ENCODE measurements around the gene CDH22.

CDH22 gene

DNA sequence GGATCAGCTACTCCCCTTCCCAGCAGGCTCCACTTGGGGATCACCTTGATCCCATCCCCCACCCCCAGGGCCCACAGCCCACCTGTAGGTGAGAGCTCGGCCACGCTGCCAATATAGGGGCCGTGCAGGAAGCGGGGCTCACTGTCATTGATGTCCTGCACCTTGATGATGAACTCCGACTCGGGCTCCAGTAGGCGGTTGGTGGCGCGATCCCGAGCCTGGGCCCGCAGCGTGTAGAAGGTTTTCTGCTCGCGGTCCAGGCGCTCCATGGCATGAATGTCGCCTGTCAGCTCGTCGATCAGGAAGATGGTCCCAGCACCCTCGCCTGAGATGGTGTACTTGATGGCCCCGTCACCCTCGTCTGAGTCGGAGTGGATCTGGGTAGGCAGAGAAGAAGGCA is 67.4 kb downstream of the CDH22 start:
- DNase-seq (ENCODE audit: low spot score) = no peak

- no peak for DNase-seq (ENCODE audit: low spot score)
These were observed 68.2 kb downstream of the CDH22 start for GRCh38 chr20:46240065-46240464.

- no peak for DNase-seq (ENCODE audit: low spot score)
These were observed 70.6 kb downstream of the CDH22 start for GRCh38 chr20:46237736-46238135.

DNA sequence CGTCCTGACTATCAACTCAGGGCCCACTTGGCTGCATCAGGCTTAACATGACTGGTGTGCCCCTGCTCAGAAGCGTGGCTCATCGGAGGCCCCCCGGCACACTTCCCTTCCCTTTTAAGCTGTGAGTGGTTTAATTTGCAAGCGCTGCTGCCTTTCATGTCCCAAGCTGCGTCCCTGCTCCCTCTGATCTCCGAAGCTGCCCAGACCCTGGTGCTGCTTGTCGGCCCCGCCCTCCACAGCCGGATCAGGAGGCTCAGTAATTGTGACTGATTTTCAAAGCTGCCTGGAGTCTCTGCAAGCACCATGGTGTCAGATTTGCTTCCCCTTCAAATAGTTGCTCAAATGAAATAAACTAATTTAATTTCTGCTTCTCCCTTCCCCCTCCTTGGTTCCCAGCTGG is 71.1 kb downstream of the CDH22 start:
- DNase-seq (ENCODE audit: low spot score) = no peak

- no peak for DNase-seq (ENCODE audit: low spot score)
These were observed 73.2 kb downstream of the CDH22 start for GRCh38 chr20:46235077-46235476.

DNA sequence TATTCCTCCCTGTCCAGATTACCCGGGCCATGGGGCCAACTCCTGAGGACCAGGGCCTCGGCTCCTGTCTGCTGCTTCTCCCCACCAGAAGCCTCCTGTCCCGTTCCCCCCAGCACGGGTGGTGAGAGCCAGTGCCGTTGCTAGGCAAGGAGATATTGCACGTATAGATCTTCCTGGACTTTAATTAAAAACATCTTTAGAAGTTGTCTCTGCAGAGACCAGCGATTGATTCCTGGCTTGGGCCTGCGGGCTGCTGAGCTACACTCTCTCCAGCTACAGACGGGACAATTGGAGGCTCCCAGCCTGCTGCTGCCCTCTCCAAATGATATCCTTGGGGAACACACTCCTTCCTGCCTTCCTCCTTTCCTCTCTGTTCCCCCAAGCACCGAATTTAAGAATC is 74.6 kb downstream of the CDH22 start:
- DNase-seq (ENCODE audit: low spot score) = no peak

DNA sequence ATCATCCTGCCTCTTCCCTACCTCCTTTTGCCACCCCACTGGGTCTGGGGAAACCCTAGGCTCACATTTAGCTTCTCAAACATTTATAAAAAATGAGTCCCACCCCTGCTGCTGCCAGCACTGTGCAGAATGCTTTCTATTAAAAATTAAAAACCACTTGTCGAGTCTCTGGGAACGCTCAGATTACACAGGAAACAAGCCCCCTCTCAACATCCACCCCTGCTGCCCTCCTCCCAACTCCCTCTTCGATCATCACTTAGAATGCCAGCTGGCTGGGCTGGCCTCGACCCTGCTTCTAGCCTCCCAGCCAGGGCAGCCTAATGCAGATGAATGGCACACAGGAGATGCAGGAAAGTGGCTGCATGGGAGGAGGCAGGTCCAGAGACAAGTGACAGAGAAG is 75.8 kb downstream of the CDH22 start:
- no peak for DNase-seq (ENCODE audit: low spot score)

DNA sequence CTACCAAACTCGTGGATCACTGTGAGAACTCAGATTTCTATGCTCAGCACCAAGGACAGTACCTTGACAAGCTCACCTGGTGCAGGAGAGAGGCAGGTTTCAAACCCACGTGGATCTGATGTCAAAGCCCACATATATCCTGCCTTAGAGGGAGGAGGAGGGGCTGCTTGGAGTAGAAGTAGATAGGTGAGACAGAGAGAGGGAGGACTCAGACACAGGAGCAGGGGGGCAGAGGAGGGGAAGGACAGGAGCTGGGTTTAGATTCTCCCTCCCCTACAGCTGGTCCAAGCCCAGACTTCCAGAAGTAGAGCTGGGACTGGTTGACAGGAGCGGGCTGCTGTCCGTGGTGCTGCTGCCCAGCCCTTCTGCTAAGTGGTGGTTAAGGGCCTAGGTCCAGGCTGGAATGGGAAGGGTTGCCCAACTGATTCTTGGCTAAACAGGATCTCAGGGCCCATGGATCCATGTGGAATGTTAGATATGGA is 77.5 kb downstream of the CDH22 start:
- DNase-seq (ENCODE audit: low spot score) = no peak

- no peak for DNase-seq (ENCODE audit: low spot score)
These were observed 78.2 kb downstream of the CDH22 start for GRCh38 chr20:46230106-46230491.

DNA sequence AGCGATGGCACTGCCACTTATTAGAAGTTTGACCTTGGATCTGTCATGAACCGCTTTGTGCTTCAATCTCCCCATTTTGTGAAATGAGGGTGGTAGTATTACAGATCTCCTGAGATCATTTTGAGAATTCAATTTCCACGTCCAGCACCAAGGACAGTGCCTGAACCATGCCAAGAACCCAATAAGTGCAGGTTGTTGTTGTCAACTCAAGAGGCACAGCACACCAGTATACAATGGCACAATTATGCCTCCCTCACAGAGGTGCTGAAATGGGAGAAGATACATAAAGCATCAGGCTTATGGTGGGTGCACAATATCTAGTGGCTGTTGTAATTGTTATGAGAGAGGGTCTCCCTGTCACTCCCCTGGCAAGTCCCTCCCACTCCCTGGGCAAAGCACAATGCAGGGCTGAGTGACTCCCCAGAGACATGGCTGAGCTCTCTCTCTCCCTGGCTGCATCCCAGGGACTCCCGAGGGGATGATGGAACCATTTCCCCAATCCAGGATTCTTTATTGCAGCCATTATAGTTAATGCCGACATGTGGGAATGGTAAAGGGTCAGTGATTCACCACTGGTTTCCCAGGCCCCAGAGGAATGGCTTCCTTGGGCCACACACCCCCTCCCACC is 78.7 kb downstream of the CDH22 start:
- no peak for DNase-seq (ENCODE audit: low spot score)

DNA sequence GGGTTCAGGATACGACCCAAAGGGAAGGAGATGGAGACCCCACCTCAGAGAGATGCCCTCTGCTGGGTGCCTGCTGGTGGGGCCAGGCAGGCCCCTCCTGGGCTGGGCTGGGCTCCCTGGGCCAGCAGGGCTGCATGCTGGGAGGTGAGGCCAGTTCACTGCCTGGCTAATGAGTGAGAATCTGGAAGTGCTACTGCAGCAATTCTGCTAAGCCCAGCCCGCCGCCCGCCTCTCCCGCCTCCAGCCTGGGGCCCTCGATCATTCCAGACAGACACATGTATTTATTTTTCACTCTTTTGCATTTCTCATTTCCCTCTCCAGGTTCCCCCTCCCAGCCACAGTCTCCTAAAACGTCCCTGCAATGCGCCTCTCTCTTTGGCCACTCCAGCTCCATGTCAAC is 79.6 kb downstream of the CDH22 start:
- no peak for DNase-seq (ENCODE audit: low spot score)

- DNase-seq (ENCODE audit: low spot score) = no peak
These were observed 81.0 kb downstream of the CDH22 start for GRCh38 chr20:46227272-46227767.

DNA sequence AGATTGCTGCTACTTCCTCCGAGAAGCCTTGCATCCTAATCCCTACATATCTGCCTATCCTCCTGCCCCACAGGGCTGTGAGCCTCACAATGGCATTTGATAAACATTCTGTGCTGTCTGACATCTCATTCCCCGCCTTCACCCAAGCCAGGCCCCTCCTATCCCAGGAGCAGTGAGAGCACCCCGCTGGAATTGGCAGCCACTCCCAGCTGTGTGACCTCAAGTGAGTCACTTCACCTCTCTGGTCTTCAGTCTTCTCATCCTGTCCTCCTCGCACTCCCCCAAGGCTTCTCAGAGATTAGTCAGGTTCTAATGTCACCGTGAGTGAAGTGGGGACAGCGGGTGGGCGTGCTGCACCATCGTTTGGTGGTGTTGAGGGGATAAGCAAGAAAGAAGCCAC is 81.7 kb downstream of the CDH22 start:
- DNase-seq (ENCODE audit: low spot score) = no peak

GRCh38 chr20:46222521-46223007 is 85.7 kb downstream of the CDH22 start:
- no peak for DNase-seq (ENCODE audit: low spot score)

- no peak for DNase-seq (ENCODE audit: low spot score)
These were observed 87.0 kb downstream of the CDH22 start for GRCh38 chr20:46221256-46221833.

DNA sequence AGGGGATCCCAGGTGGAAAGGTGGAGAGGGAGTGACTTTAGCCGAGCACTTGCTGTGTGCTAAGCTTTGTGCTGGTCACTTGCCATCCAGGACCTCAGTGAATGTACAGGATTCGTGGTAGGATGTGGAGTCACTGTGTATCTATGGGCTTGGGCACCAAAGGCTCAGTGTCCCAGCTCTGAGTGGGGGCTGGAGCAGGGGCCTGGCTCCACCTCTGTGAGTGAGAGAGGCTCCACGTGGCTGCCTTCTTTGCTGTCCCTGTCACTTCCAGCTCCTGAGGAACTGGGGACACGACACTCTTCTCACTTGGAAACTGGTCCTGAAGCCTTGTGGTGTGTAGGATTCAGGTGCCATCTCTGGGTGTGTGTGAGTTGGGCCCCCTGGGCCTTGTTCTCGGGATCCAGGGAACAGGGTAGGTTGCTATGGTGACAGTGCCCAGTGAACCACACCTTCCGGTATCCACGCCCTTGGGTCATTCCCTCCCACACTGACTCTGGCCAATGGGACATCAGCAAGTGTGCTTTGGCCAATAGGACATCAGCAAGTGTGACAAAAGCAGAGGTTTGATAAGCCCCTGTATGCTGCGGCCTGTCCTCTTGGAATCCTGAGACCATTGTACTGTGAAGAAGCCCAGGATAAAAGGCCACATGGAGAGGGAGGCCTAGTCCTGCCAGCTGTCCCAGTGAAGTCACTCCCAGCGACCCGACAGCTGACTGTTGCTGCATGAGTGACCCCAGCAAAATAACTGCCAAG is 87.7 kb downstream of the CDH22 start:
- no peak for DNase-seq (ENCODE audit: low spot score)

- DNase-seq (ENCODE audit: low spot score) = no peak
These were observed 88.4 kb downstream of the CDH22 start for GRCh38 chr20:46219920-46220319.

- DNase-seq (ENCODE audit: low spot score) = no peak
These were observed 89.1 kb downstream of the CDH22 start for GRCh38 chr20:46219190-46219589.

DNA sequence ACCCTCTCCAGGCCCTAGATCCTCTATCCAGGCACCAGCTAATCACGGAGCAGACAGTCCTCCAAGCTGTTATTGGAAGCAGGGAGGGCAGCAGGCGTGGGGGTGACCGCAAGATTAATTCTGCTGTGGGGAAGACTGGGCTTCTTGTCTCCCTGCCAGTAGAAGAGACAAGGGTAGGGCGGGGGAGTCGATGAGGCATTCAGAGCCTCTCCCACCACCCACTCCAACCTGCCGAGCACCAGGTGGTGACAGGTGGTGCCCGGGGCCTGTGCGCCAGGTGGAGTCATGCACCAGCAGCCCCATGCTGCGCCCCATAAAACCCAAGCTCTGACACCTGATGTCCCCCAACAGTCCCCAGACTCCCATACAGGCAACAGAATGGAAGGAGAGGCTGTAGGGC is 89.6 kb downstream of the CDH22 start:
- DNase-seq (ENCODE audit: low spot score) = no peak

DNA sequence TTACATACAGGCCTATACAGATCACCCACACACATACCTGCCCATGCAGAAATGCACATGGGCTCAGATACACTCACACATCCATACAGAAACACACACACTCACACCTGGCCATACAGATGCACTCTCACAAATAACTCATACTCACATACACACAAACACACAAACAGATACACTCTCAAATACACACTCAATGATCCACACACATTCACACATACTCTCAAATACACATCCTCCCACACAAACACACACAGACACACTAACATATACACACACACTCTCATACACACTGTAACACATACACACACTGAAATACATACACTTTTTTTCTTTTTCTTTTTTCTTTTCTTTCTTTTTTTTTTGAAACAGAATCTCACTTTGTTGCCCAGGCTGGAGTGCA is 90.7 kb downstream of the CDH22 start:
- DNase-seq (ENCODE audit: low spot score) = no peak

- DNase-seq (ENCODE audit: low spot score) = no peak
These were observed 91.4 kb downstream of the CDH22 start for GRCh38 chr20:46216770-46217464.

GRCh38 chr20:46215913-46216707 is 92.2 kb downstream of the CDH22 start:
- DNase-seq (ENCODE audit: low spot score) = no peak
